Stimulated activated CD8-positive, alpha-beta memory T cell treated with anti-CD3 and anti-CD28 coated beads, Interleukin-7, amount 100 ng/mL, for 1 hour (primary cell): ENCODE results near the gene TAB2.

ENCODE experiments used
- DNase-seq, 2 donors: peaks; one replicate each; pipeline ENCODE4 v3.0.0-alpha.2; 2020; ENCODE audit warnings: low read depth in 2 of 2

Gene TAB2, protein sequence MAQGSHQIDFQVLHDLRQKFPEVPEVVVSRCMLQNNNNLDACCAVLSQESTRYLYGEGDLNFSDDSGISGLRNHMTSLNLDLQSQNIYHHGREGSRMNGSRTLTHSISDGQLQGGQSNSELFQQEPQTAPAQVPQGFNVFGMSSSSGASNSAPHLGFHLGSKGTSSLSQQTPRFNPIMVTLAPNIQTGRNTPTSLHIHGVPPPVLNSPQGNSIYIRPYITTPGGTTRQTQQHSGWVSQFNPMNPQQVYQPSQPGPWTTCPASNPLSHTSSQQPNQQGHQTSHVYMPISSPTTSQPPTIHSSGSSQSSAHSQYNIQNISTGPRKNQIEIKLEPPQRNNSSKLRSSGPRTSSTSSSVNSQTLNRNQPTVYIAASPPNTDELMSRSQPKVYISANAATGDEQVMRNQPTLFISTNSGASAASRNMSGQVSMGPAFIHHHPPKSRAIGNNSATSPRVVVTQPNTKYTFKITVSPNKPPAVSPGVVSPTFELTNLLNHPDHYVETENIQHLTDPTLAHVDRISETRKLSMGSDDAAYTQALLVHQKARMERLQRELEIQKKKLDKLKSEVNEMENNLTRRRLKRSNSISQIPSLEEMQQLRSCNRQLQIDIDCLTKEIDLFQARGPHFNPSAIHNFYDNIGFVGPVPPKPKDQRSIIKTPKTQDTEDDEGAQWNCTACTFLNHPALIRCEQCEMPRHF

DNA sequence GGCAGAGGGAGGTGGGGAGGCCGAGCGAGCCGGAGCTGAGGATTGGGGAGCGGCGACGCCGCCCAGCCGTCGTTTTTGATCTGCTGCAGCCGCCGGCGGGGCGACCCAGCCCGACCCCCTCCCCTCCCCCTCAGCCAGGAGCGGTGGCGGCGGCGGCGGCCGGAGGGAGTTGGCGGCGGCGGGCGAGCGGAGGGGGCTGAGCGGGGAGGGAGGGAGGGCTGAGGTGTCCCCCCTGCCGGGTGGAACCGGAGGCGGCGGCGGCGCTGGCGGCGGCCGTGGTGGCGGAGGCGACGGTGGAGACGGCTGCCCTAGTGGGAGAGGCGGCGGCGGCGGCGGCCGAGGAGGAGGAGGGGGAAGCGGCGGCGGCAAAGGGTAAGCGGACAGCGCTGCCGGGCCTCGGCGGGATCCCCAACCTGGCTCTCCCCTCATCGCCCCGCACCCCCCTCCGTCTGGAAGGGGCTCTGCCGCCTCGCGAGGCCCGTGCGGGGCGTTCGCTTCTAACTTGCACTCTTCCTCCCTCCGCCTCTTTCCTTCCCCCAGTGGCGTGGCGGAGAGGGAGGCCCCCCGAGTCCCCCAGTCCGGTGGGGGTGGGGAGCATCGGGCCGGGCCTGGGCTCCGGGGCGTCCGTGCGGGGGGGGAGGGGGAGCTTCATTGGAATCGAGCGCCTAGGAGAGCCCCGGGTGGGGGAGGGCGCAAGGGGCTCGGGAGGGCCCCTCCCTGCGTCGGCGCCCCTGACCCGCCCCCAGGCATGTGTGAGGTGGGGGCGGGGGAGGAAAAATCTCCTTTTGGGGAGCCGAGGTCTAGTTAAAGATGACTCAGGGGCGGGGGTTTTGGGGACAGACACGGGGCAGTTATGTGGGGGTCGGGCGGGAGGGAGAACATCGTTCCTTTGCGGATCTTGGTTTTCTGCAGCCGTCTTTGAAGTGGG lies at the start of gene TAB2:
Gene TAB2, plus strand, starts transcription at position 69 of the 928 bp plus-strand sequence. CDS start 52,286 bp downstream, outside the sequence.
- DNase-seq = peak; percentile 41 to 44

DNA sequence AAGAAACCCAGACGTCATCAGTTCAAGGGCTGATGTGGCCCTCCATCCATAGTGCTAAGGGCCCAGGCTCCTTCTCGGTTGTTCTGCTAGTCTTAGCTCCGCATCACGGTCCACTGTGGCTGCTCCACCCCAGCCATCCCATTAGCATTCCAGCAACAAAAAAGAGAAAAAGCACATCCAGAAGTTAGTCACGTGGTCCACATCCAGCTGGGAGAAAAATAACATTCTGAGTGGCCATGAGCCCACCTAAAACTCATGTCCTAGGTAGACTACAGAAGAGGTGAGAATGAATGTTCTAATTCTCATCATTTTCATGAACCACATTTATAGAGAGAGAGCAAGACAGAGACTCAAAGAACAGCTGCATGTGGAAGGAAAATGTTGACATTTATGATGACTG lies 49.4 kb upstream of the TAB2 start:
- no peak for DNase-seq

DNA sequence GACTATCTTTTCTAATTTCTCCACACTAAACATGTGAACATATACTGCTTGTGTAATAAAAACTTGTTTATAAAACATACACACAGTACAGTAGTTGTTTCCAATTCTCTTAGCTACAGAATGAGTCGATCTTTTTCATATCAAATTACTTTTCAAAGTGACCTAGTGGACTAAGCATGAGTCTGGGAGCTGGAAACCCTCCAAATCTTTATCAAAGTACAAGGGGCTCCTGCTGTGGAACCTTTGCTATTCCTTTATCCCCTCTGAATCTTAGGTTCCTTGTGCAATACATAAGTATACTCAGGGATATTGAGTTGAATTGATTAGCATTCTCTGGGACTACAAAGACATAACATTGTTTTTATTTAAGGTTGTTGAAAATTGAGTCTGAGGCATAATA lies 48.7 kb upstream of the TAB2 start:
- no peak for DNase-seq

DNA sequence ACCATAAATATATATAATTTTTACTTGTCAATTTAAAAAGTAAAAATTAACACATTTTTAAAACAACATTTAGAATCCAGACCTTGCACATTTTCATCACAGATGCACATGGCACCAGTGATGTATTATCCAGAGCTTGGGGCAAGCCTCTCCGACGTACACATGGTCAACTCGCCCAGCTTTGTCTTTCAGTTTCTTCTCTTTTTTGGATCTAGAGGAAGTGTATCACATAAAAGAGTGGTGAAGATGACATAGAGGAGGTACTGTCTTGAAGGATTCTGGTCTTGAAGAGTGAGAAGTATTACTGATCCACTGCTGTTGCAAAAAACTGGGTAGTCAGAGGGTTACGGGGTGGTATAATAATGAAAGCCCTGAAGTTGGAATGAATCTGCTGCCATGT lies 46.9 kb upstream of the TAB2 start:
- no peak for DNase-seq

DNA sequence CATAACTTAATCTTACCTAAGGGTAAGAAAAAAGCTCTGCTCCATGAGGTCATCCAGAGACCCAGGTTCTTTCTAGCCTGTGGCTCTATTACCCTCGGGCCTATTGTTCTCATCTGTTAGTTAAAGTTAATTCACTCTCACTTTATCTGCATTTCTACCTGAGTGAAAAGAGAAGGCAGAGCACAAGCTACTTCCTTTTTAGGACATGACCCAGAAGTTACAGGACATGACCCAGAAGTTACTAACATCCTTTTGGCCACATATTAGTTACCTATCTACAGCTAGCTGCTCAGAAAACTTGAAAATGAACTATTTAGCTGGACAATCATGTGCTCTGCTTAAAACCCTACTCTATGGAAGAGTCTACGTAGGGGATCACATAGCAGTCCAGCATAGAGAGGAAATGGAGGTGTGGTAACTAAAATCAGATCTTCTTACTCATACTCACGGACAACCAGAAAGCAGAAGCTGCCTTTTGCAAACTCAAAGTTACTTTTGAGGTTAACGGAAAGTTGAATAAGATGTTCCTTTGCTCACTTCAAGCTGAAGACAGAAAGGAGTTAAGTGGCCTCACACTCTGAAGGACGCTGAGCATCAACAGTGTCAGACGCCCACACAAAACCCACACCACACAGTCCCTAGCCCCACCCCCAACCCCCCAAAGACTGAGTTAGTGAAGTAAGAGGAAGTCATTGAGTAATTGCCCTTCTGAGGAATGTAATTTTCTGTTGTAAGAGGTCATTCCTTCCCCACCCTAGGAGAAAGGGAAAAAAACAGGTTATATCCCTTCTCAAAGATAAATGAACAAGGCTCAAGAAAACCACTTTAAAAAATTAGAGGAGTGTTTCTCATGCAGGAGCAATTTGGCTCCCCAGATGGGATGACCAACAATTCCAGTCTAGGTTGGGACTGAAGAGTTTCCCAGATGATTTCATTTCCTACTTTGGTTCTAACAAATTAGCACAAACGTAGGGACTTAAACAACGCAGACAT lies 45.9 kb upstream of the TAB2 start:
- DNase-seq = peak; percentile 38 to 51

DNA sequence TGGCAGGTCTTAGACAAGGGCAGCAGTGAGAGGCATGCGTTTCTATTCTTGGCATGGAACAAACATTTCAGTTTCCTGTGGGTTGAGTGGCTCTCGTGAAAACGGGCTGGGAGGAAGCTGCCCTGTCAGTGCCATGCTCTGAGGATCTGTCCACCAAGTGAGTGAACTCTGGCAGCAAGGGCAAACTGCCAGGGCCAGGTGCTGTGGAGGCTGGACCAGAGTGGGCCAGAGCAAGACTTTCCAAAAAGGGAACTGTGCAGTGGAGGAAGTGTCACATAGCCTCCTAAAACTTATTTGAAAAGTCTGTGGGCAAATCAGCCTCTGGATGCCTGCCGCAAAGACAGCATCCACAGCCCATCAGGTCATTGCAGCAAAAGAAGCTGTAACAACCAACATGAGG lies 44.2 kb upstream of the TAB2 start:
- DNase-seq = no peak

DNA sequence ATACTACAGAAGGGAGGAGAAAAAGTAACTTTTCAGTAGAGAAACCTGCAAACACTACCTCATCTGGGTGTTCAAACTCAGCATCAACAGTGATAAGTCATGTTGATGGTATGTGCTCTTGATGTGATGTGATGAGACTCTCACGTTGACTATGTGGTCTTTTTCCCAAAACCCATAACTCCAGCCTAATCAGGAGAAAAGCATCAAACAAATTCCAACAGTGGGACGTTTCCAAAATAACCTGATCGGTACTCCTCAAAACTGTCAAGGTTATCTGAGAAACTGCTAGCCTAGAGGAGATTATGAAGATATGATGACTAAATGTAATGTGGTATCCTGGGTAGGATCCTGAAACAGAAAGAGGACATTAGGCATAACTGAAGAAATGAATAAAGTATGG lies 41.9 kb upstream of the TAB2 start:
- DNase-seq = no peak

DNA sequence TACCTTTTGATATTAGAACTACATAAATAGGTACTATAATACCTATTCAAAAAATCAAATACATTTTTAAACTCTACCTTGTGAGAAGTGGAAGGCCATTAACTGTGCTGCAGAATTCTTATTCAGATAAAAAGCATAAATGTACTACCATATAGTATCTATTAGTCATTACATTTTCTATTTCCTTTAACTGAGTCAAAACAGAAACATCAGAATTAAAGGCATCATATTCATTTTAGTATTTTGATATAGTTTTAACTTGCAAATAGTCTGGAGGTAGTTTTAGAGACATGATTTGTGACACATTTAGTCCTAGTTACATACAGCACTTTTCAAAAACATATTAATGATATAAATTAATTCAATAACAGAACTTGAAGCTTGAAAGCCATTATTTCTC lies 39.9 kb upstream of the TAB2 start:
- DNase-seq = no peak

DNA sequence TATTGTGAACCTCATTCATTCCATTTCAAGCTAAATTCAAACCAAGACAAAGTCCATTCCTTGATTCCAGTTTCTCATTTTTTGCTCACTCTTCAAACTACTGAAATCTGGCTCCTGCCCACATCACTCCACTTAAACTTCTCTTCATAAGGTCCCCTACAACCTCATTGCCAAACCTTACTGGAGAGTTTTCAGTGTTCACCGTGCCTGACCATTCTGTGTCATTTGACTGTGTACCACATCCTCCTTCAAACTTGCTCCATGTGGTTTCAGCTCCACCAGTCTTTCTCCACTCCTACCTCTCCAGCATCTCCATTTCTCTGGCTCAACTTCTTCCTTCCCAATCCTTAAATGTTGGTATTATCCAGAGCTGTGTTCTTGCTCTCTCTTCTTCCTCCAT lies 38.5 kb upstream of the TAB2 start:
- DNase-seq = no peak

DNA sequence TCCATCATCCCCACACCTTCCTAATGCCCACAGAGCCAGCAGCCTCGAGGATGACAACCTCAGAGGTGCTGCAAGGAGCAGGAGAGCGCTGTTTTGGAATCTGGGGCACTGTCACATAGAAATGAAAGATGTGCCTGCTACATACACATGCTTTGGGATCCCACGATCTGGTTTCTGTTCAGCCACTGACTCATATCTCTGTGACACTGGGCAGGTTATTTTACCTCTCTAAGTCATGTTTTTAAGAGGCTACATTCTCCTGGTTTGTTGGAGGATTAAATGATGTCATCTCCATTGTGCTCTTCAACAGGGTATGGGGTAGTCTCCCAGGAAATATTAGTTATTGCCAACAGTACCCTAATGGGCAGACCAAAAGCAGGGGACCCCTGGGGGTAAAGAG lies 32.6 kb upstream of the TAB2 start:
- DNase-seq = no peak

DNA sequence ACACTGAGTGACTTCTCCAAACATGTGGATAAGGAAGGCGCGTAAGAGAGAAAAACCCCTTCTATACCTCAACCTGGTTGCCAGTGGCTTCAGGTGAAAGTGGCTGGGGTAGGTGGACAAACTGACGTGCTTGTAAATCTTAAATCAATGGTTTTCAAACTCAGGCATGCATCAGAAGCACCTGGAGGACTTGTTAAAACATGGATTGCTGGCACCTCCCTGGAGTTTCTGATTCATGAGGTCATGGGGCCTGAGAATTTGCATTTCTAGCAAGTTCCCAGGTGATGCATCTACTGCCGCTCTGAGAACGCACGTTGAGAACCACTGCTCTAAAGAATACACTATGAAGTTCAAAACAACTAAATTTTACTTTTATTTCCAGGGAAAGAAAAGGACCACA lies 31.9 kb upstream of the TAB2 start:
- no peak for DNase-seq

DNA sequence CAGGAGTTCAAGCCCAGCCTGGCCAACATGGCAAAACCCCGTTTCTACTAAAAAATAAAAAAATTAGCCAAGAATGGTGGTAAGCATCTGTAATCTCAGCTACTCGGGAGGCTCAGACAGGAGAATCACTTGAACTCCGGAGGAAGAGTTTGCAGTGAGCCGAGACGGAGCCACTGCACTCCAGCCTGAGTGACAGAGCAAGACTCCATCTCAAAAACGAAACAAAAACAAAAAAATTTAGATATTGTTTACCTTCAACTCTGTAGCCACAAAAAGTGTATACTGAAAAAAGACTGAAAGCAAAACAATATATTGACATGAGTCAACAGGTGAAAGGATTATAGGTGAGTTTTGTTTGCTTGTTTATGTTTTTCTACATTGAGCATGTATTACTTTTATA lies 30.6 kb upstream of the TAB2 start:
- no peak for DNase-seq

DNA sequence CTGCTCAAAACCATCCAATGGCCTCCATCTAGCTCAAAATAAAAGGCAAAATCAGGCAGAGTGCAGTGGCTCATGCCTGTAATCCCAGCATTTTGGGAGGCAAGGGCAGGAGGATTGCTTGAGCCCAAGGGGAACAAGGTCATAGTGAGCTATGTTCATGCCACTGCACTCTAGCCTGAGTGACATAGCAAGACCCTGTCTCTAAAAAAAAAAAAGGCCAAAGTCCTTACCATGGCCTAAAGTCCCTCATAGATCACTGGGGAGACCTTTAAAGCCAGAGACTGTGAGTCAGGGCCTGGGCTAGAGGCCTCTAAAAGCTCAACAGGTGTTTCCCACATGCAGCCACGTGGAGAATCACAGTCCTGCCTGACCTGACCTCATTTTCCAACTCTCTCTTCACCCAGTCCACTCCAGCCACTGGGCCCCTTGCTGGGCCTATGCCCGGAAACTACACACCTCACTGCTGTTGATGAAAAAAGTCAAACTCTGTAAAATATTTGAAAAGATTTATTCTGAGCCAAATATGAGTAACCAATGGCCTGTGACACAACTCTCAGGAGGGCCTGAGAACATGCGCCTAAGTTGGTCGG lies 28.2 kb upstream of the TAB2 start:
- DNase-seq = no peak

DNA sequence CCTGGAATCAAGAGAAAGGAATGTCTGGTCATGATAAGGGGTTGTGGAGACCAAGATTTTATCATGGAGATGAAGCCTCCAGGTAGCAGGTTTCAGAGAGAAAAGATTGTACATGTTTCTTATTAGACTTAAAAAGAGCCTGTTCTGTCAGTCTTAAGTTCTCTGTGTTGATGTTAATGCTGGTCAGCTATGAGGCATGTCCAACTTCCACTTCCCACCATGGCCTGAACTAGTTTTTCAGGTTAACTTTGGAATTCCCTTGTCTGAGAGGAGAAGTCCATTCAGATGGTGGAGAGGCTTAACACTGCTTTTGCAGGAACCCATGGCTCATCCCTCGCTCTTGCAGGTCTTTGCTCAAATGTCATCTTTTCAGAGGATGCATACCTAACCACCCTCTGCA lies 27.5 kb upstream of the TAB2 start:
- no peak for DNase-seq

DNA sequence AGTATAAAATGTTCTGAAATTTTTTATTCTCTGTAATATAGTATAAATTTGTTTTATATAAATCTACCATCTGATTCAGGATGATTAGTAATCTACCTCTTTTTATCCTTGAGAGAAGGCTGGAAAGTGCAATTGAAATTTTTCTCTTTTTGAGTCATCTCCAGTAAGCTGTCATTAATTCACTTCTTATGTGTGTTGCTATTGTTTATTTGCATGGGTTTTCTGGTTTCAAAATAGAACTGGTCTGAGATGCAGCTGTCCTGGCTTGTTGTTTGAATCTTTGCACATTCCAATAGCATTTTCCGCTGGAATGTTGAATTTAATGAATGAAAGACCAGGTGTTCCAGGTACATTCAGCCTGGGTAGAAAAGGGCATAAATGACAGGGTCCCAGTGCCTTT lies 24.3 kb upstream of the TAB2 start:
- DNase-seq = no peak

DNA sequence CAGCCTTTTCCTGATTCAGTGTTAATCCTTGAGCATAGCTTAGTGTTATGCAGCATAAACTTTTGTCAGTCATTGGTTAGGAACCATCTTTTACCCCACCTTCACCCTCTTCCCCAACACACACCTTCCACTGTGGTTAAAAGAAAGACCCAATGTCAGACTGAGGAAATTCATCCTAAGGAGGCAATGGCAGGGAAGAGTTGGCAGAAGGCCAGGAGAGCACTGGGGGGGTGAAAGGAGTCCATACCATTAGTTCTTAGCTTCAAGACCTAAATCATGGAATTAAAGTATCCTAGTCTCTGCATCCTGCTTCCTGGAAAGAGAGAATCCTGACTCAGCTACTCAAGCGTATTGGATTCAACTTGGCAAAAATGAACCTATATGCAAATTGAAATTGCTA lies 16.9 kb upstream of the TAB2 start:
- no peak for DNase-seq

DNA sequence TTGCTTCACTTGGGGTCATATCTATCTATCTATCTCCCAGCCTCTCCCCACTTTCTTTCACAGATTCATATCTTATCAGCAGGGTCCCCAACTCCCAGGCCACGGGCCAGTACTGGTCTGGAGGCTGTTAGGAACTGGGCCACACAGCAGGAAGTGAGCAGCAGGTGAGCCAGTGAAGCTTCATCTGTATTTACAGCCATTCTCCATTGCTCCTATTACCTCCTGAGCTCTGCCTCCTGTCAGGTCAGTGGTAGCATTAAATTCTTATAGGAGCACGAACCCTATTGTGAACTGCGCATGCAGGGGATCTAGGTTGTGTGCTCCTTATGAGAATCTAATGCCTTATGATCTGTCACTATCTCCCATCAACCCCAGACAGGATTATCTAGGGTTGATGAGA lies 14.8 kb upstream of the TAB2 start:
- no peak for DNase-seq

DNA sequence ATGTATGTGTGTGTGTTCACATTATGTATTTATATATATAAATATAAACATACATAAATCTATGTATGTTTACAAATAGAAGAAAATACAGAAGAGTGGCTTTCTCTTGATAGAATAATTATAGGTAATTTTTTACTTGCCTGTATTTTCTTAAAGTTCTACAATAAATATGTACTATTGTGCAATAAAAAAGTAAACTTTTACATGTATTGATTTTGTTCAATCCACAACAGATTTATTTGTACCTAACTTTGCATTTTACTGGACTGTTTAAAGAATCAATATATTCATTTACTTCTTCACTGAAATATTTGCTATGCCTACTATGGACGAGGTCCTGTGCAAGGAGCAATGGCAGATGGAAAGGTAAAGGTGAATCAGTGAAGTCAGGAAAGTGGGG lies 14.0 kb upstream of the TAB2 start:
- no peak for DNase-seq

DNA sequence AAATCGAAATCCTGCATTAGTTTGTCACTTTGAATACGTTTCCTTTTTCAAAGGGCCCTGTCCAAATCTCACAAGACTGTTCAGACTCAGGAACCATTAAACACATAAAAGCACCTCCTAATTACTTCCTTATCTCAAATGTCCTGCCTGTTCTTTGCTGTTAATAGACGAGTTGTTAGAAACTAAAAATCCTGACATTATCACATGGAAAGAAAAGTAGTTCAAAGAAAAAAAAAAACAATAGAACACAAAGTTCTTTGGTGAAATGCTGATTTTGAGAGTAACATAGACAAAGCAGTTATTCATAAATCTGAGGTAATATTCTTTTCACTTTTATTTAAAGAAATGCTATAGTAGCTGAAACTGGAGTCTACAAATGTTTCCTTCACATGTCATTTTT lies 12.1 kb upstream of the TAB2 start:
- DNase-seq = no peak

DNA sequence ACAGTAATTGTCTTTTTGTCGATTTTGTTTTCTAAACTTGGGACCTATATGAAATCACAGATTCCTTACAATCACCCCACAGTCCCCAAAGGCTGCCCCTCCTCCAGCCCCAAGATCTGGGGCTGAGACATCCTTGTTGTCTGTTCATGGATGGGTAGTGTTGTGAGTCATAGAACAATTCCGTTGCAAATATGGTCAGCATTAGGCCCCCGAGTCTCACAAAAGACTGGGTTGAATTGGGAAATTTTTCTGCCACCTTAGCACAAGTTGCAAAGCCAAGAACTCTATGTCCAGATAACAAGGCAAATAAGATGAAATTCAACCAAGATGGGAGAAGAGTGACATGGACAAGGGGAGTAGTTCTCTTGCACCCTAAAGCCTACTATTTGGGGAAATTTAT lies 10.5 kb upstream of the TAB2 start:
- DNase-seq = no peak

DNA sequence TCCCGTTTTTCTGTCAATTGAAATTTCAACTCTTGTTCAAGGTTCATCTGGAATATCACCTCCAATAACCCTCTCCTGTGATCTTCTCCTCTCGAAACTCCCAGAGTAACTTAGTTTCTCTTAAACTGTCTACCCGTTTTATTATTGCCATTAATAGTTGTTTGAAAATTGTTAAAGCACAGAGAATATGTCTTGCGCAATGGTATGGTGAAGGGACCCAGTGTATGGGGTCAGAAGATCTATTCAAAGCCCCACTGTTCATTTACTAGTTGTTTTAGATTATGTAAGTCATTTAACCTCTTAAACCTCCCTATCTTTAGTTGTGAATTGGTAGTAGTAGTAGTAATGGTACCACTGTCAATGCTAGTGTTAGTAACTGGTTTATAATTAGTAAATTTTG lies 6.2 kb upstream of the TAB2 start:
- no peak for DNase-seq
